Measurements from ENCODE around the gene OPTC.

GRCh38 chr1:203507759-203508158 lies 13.8 kb downstream of the OPTC start:
- TF ChIP-seq POLR2A (IDR thresholded peaks at IDR 0.05) (no peak), EP300 (IDR thresholded peaks at IDR 0.05) (no peak), POLR2AphosphoS5 (IDR thresholded peaks at IDR 0.05) (no peak)
- TF ChIP-seq, protein P1, sequence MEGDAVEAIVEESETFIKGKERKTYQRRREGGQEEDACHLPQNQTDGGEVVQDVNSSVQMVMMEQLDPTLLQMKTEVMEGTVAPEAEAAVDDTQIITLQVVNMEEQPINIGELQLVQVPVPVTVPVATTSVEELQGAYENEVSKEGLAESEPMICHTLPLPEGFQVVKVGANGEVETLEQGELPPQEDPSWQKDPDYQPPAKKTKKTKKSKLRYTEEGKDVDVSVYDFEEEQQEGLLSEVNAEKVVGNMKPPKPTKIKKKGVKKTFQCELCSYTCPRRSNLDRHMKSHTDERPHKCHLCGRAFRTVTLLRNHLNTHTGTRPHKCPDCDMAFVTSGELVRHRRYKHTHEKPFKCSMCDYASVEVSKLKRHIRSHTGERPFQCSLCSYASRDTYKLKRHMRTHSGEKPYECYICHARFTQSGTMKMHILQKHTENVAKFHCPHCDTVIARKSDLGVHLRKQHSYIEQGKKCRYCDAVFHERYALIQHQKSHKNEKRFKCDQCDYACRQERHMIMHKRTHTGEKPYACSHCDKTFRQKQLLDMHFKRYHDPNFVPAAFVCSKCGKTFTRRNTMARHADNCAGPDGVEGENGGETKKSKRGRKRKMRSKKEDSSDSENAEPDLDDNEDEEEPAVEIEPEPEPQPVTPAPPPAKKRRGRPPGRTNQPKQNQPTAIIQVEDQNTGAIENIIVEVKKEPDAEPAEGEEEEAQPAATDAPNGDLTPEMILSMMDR (IDR thresholded peaks at IDR 0.05): no peak

Measured in suprapubic skin (tissue), 4 donors.